ENCODE measurements around the gene PRR30. TPM values are rescaled to one million over a fixed set of nuclear protein-coding genes. Genes with fewer than 3 reads are reported as not detected.

PRR30 gene
- total RNA-seq, 1 donor = not detected

GRCh38 chr2:27154488-27154887 lies 15.3 kb upstream of the PRR30 start:
- no peak for TF ChIP-seq CTCF (IDR thresholded peaks at IDR 0.05; ENCODE audit: insufficient read depth, low read depth, low read length)
- peak; percentile 53 for DNase-seq (ENCODE audit: low read depth)
- no peak overlapping the region for H3K4me3 ChIP-seq (ENCODE audit: low read depth, low read length)

- no peak overlapping the region for H3K4me3 ChIP-seq (ENCODE audit: low read depth, low read length)
- TF ChIP-seq CTCF (IDR thresholded peaks at IDR 0.05; ENCODE audit: insufficient read depth, low read depth, low read length) = no peak
- no peak for DNase-seq (ENCODE audit: low read depth)
Measured at GRCh38 chr2:27152796-27153464, 13.7 kb upstream of the PRR30 start.

GRCh38 chr2:27152102-27152795 lies 13.0 kb upstream of the PRR30 start:
- no peak for TF ChIP-seq CTCF (IDR thresholded peaks at IDR 0.05; ENCODE audit: insufficient read depth, low read depth, low read length)
- DNase-seq (ENCODE audit: low read depth) = no peak
- no peak overlapping the region for H3K4me3 ChIP-seq (ENCODE audit: low read depth, low read length)

- no peak for TF ChIP-seq CTCF (IDR thresholded peaks at IDR 0.05; ENCODE audit: insufficient read depth, low read depth, low read length)
- no peak for DNase-seq (ENCODE audit: low read depth)
- no peak overlapping the region for H3K4me3 ChIP-seq (ENCODE audit: low read depth, low read length)
Measured at GRCh38 chr2:27150639-27151230, 11.5 kb upstream of the PRR30 start.

- no peak for DNase-seq (ENCODE audit: low read depth)
- no peak overlapping the region for H3K4me3 ChIP-seq (ENCODE audit: low read depth, low read length)
- no peak for TF ChIP-seq CTCF (IDR thresholded peaks at IDR 0.05; ENCODE audit: insufficient read depth, low read depth, low read length)
Measured at GRCh38 chr2:27149570-27150405, 10.6 kb upstream of the PRR30 start.

- H3K4me3 ChIP-seq (ENCODE audit: low read depth, low read length) = no peak within 1 kb of the TSS
- no peak for TF ChIP-seq CTCF (IDR thresholded peaks at IDR 0.05; ENCODE audit: insufficient read depth, low read depth, low read length)
- DNase-seq (ENCODE audit: low read depth) = no peak
Measured at GRCh38 chr2:27148801-27149439, 9.7 kb upstream of the PRR30 start, which contains the start of gene TCF23. Gene TCF23 (plus strand): TSS chr2:27149004. CDS start chr2:27149134, 130 bp downstream.
